Forelimb muscle (tissue), 1 donor: ENCODE results near the gene HINFP. TPM values are rescaled to one million over a fixed set of nuclear protein-coding genes. Genes with fewer than 3 reads are reported as not detected.

ENCODE experiments used
- polyA plus RNA-seq: library from polyadenylated mRNA; unstranded; fragments of 120-200 nt; gene quantifications from one replicate; pipeline ENCODE4 v1.2.1, GENCODE V29; 2013; ENCODE audit not compliant: insufficient read length

The HINFP gene
- polyA plus RNA-seq, 1 donor: 20.2 TPM

Other genes starting within 250 kb of the HINFP start
- gene CXCR5, start 237.7 kb upstream of the HINFP start, polyA plus RNA-seq: not detected
- gene BCL9L, start 195.7 kb upstream of the HINFP start, polyA plus RNA-seq: 74.4 TPM
- gene UPK2, start 165.3 kb upstream of the HINFP start, polyA plus RNA-seq: 1.3 TPM
- gene FOXR1, start 149.8 kb upstream of the HINFP start, polyA plus RNA-seq: 0.11 TPM
- gene CENATAC, start 123.4 kb upstream of the HINFP start, polyA plus RNA-seq: 18.5 TPM
- 1,746 TPM for gene RPS25, start 103.2 kb upstream of the HINFP start, polyA plus RNA-seq
- gene TRAPPC4, start 102.8 kb upstream of the HINFP start, polyA plus RNA-seq: 41.5 TPM
- 11.7 TPM for gene SLC37A4, start 90.7 kb upstream of the HINFP start, polyA plus RNA-seq
- 31.3 TPM for gene HYOU1, start 64.4 kb upstream of the HINFP start, polyA plus RNA-seq
- gene VPS11, start 53.8 kb upstream of the HINFP start, polyA plus RNA-seq: 24.6 TPM
- 22.3 TPM for gene HMBS, start 36.7 kb upstream of the HINFP start, polyA plus RNA-seq
- gene DPAGT1, start 19.7 kb upstream of the HINFP start, polyA plus RNA-seq: 26.3 TPM
- gene C2CD2L, start 14.2 kb upstream of the HINFP start, polyA plus RNA-seq: 6.5 TPM
- 0.14 TPM for gene ABCG4, start 27.5 kb downstream of the HINFP start, polyA plus RNA-seq
- 11.6 TPM for gene NLRX1, start 47.1 kb downstream of the HINFP start, polyA plus RNA-seq
- gene NHERF4, start 63.9 kb downstream of the HINFP start, polyA plus RNA-seq: 0.19 TPM
- gene CBL, start 84.8 kb downstream of the HINFP start, polyA plus RNA-seq: 11.4 TPM
- 223 TPM for gene MCAM, start 195.6 kb downstream of the HINFP start, polyA plus RNA-seq
- gene RNF26, start 212.9 kb downstream of the HINFP start, polyA plus RNA-seq: 13.0 TPM
- gene C1QTNF5, start 219.3 kb downstream of the HINFP start, polyA plus RNA-seq: 23.2 TPM
- gene MFRP, start 225.1 kb downstream of the HINFP start, polyA plus RNA-seq: not detected